ENCODE measurements around the gene ADCY10.

Gene ADCY10

DNA sequence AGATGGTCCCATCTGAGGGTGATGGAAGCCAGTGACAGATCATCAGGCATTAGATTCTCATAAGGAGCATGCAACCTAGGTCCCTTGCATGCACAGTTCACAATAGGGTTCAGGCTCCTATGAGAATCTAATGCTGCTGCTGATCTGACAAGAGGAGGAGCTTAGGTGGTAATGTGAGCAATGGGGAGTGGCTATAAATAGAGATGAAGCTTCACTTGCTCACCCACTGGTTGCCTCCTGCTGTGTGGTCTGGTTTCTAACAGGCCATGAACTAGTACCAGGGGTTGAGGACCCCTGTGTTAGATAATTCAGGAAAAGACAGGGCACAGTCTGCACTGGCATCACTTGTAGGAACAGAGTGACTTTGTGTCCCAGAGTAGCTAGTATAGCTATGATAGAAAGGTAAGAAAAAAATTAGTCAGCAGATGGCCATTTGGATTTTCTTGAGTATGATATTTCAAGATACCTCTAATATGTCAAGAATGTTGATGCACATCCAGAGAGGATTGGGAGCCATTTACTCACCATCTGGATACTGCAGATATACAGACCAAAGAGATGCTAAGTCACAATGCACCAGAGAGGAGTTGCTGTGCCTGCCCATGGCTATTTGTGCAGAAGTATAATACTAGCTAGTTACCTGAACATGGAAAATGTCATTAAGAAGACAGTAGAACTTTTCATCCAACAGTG lies 53.6 kb downstream of the ADCY10 start:
- Histone ChIP-seq H3K9me3 (ENCODE audit: control insufficient read depth, low read length) (no peaks in the 10 kb centered on the region), H3K27ac (ENCODE audit: insufficient read depth, low read depth, low read length, poor library complexity, severe bottlenecking) (no peak overlapping the region), H3K36me3 (ENCODE audit: control insufficient read depth, insufficient read depth, low read length) (no peaks in the 10 kb centered on the region), H3K4me1 (ENCODE audit: control insufficient read depth, insufficient read depth, low read length) (no peaks in the 10 kb centered on the region), H3K4me3 (ENCODE audit: insufficient read depth, low read depth, low read length) (no peak overlapping the region), H3K27me3 (ENCODE audit: control insufficient read depth, insufficient read depth, low read length, poor library complexity, severe bottlenecking) (no peaks in the 10 kb centered on the region)

DNA sequence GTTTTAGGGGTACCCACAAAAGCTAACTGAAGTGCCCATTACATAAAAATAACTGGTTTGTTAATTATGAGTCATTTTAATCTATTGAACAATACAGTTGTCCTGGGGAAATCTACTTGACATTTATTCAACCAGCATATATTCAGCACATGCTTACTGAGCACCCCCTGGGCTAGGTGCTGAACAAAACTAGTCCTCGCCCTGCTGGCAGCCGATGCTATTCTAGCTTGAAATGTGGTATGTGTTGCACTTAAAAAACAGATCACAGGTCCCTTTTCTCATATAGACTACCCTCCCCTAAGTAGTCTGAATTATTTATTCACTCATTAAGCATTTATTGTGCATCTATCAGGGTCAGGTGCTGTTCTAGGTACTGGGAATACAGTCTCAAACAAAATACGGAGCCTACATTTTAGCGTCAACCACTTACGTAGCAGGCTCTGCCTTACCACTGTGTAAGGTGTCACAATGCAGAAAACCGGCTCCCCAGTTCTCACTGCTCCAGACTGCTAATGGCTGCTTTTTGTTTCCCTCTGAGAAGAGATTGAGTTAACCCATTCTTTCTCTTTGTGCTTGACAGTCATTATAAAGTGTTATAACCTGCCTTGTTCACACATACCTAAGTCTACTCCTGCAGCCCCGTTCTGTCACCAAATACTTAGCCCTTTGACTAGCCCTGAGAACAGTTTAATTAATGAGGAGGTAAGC lies 57.1 kb downstream of the ADCY10 start:
- Histone ChIP-seq H3K36me3 (ENCODE audit: control insufficient read depth, insufficient read depth, low read length) (no peaks in the 10 kb centered on the region), H3K27ac (ENCODE audit: insufficient read depth, low read depth, low read length, poor library complexity, severe bottlenecking) (no peak overlapping the region), H3K4me3 (ENCODE audit: insufficient read depth, low read depth, low read length) (no peak overlapping the region), H3K9me3 (ENCODE audit: control insufficient read depth, low read length) (no peaks in the 10 kb centered on the region), H3K27me3 (ENCODE audit: control insufficient read depth, insufficient read depth, low read length, poor library complexity, severe bottlenecking) (no peaks in the 10 kb centered on the region), H3K4me1 (ENCODE audit: control insufficient read depth, insufficient read depth, low read length) (no peaks in the 10 kb centered on the region)
- 67 to 68% methylated on average over 6 to 7 of the region's 7 CpGs for WGBS, 2 experiments

DNA sequence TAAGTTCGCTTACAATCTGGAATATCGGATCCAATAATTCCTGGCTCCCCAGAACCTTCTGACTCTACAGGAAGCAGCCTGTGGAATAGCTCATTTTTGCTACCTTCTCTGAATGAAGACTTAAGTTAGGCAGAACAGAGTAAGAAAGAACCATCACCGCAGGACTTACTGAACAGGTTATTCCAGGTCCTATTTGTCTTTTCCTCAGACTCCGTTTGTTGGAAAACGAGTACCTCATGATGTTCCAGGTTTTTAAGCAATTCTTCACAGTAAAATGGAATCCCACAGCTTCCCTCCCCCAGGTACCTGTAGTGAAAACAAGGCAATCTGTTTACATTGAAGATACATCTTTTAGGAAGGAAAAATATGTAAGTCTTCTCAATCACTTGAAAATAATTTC lies 59.8 kb downstream of the ADCY10 start:
- no peaks in the 10 kb centered on the region for H3K4me1 ChIP-seq (ENCODE audit: control insufficient read depth, insufficient read depth, low read length)
- no peak overlapping the region for H3K27ac ChIP-seq (ENCODE audit: insufficient read depth, low read depth, low read length, poor library complexity, severe bottlenecking)
- no peak overlapping the region for H3K4me3 ChIP-seq (ENCODE audit: insufficient read depth, low read depth, low read length)
- no peaks in the 10 kb centered on the region for H3K36me3 ChIP-seq (ENCODE audit: control insufficient read depth, insufficient read depth, low read length)
- H3K9me3 ChIP-seq (ENCODE audit: control insufficient read depth, low read length), result no peaks in the 10 kb centered on the region
- H3K27me3 ChIP-seq (ENCODE audit: control insufficient read depth, insufficient read depth, low read length, poor library complexity, severe bottlenecking), result no peaks in the 10 kb centered on the region
- 91 to 94% methylated on average over 5 of the region's 5 CpGs for WGBS, 2 experiments

DNA sequence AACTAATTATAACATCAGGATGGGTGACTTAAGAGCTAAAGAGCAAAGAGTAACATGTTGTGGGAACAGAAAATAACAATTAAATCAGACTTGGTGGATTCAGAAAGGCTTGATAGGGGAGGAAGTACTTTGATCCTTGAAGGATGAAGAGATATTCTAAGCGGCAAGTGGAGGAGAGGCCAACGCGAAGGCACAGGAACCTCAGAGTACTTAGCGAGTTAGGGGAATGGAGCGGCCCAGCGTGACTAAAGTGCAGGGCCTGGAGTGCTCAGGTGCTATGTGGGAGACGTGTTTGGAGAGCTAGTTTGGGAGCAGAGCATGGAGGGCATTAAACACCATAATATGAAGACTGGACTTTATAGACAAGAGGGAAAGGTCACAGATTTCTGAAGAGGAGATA lies 64.3 kb downstream of the ADCY10 start:
- 91 to 94% methylated on average over 7 of the region's 7 CpGs for WGBS, 2 experiments

DNA sequence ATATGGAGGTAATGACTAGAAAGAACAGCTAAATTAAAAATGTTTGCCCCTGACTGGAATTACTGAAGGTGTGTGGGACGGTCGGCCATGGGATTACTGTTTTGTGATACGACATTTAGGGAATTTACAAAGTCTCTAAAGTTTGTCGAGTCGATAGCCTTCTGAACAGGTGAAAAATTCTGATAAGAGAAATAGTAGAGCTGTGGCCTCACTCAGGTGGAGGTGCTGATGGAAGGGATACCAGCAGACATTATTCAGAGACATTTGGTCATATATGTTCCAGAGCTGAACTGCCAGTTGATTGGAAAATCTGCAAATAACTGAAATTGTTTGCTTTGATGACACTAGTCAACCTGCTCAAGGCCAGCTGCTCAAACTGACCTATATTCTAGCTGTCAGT lies 71.1 kb downstream of the ADCY10 start:
- Histone ChIP-seq H3K27ac (ENCODE audit: insufficient read depth, low read depth, low read length, poor library complexity, severe bottlenecking) (no peak overlapping the region), H3K36me3 (ENCODE audit: control insufficient read depth, insufficient read depth, low read length) (no peaks in the 10 kb centered on the region), H3K27me3 (ENCODE audit: control insufficient read depth, insufficient read depth, low read length, poor library complexity, severe bottlenecking) (no peaks in the 10 kb centered on the region), H3K4me3 (ENCODE audit: insufficient read depth, low read depth, low read length) (no peak overlapping the region), H3K4me1 (ENCODE audit: control insufficient read depth, insufficient read depth, low read length) (no peaks in the 10 kb centered on the region), H3K9me3 (ENCODE audit: control insufficient read depth, low read length) (no peaks in the 10 kb centered on the region)
- 94% methylated on average over 5 of the region's 5 CpGs for WGBS, 2 experiments

More for the DNA sequence above, 64.3 kb downstream of the ADCY10 start:
- no peaks in the 10 kb centered on the region for H3K27me3 ChIP-seq (ENCODE audit: control insufficient read depth, insufficient read depth, low read length, poor library complexity, severe bottlenecking)
- H3K4me1 ChIP-seq (ENCODE audit: control insufficient read depth, insufficient read depth, low read length), result no peaks in the 10 kb centered on the region
- H3K27ac ChIP-seq (ENCODE audit: insufficient read depth, low read depth, low read length, poor library complexity, severe bottlenecking), result no peak overlapping the region
- H3K9me3 ChIP-seq (ENCODE audit: control insufficient read depth, low read length), result no peaks in the 10 kb centered on the region
- H3K36me3 ChIP-seq (ENCODE audit: control insufficient read depth, insufficient read depth, low read length), result no peaks in the 10 kb centered on the region
- no peak overlapping the region for H3K4me3 ChIP-seq (ENCODE audit: insufficient read depth, low read depth, low read length)

DNA sequence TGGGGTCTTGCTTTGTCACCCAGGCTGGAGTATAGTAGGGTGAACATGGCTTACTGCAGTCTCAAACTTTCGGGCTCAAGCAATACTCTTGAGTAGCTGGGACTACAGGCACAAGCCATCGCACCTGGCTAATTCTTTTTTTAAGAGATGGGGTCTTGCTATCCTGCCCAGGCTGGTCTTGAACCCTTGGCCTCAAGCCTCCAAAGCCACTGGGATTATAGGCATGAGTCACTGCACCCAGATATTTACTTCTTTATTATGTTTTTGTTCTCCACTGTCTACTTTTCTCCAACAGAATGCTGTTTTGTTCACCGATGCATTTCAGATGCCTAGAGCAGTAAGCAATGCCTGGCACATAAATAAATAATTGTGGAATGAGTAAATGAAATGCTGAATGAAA lies 72.4 kb downstream of the ADCY10 start:
- WGBS, 2 experiments, result 89 to 95% methylated on average over 3 of the region's 3 CpGs

DNA sequence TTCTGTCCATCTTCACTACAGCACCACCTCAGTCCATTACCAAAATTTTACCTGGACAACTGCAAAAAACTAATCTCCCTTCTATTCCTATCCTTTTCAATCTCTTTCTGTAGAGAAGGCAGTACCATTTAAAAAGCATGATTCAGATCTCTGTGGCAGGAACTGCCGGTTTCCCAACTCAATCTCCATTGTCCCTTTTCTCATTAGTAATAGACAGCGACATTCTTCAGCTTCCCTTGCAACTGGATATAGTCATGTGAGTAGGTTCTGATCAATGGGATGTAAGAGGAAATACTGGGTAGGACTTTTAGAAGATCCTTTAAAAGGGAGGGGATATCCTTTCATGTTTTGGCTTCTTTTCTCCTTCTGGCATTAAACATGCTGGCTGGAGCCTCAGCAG lies 74.9 kb downstream of the ADCY10 start:
- H3K4me3 ChIP-seq (ENCODE audit: insufficient read depth, low read depth, low read length), result no peak overlapping the region
- 92 to 100% methylated on average over 1 to 2 of the region's 2 CpGs for WGBS, 2 experiments

More for the DNA sequence above, 72.4 kb downstream of the ADCY10 start:
- Histone ChIP-seq H3K27ac (ENCODE audit: insufficient read depth, low read depth, low read length, poor library complexity, severe bottlenecking) (no peak overlapping the region), H3K4me3 (ENCODE audit: insufficient read depth, low read depth, low read length) (no peak overlapping the region), H3K4me1 (ENCODE audit: control insufficient read depth, insufficient read depth, low read length) (no peaks in the 10 kb centered on the region), H3K36me3 (ENCODE audit: control insufficient read depth, insufficient read depth, low read length) (no peaks in the 10 kb centered on the region), H3K9me3 (ENCODE audit: control insufficient read depth, low read length) (no peaks in the 10 kb centered on the region), H3K27me3 (ENCODE audit: control insufficient read depth, insufficient read depth, low read length, poor library complexity, severe bottlenecking) (no peaks in the 10 kb centered on the region)

DNA sequence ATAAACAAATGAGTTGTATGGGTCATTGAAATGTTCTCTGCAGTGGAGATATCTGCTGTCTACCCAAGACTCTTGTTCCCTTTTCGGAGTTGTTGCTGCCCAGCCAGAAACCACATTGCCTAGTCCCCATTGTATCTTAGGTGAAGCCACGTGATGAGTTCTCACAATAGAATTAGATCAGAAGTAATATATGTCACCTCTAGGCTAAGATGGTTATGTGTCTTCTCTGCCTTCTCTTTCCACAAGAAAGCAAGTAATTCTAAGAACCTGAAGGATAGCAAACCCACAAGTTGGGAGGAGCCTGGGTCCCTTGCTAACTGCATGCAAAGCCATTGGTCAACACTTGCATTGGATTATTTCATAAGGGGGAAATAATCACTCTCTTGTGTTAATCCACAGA lies 76.6 kb downstream of the ADCY10 start:
- whole genome bisulfite sequencing, 2 experiments, result 87 to 100% methylated on average over 2 of the region's 2 CpGs
- Histone ChIP-seq H3K4me3 (ENCODE audit: insufficient read depth, low read depth, low read length) (no peak overlapping the region), H3K4me1 (ENCODE audit: control insufficient read depth, insufficient read depth, low read length) (no peaks in the 10 kb centered on the region), H3K27me3 (ENCODE audit: control insufficient read depth, insufficient read depth, low read length, poor library complexity, severe bottlenecking) (no peaks in the 10 kb centered on the region), H3K36me3 (ENCODE audit: control insufficient read depth, insufficient read depth, low read length) (no peaks in the 10 kb centered on the region), H3K9me3 (ENCODE audit: control insufficient read depth, low read length) (no peaks in the 10 kb centered on the region), H3K27ac (ENCODE audit: insufficient read depth, low read depth, low read length, poor library complexity, severe bottlenecking) (no peak overlapping the region)

More for the DNA sequence above, 74.9 kb downstream of the ADCY10 start:
- H3K27me3 ChIP-seq (ENCODE audit: control insufficient read depth, insufficient read depth, low read length, poor library complexity, severe bottlenecking), result no peaks in the 10 kb centered on the region
- no peaks in the 10 kb centered on the region for H3K36me3 ChIP-seq (ENCODE audit: control insufficient read depth, insufficient read depth, low read length)
- no peaks in the 10 kb centered on the region for H3K4me1 ChIP-seq (ENCODE audit: control insufficient read depth, insufficient read depth, low read length)
- no peaks in the 10 kb centered on the region for H3K9me3 ChIP-seq (ENCODE audit: control insufficient read depth, low read length)
- no peak overlapping the region for H3K27ac ChIP-seq (ENCODE audit: insufficient read depth, low read depth, low read length, poor library complexity, severe bottlenecking)

DNA sequence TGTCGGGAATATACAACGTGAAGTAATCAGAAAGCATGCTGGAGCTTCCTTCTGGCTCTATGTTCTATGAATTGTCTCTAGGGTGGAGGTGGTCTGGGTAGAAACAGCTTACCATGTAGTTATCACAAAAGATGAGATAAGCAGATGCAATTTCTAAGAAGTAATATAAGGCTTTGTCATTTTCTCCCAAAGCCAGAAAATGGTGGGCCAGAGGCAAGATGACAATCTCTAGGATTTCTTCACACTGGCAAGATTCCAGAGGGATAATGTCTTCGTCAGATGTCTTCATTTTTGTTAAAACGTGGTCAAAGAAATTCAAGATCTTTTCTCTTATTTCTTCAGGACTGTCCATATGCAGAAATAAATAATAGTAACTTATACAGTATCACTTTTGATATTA lies 77.7 kb downstream of the ADCY10 start:
- Histone ChIP-seq H3K27me3 (ENCODE audit: control insufficient read depth, insufficient read depth, low read length, poor library complexity, severe bottlenecking) (no peaks in the 10 kb centered on the region), H3K4me3 (ENCODE audit: insufficient read depth, low read depth, low read length) (no peak overlapping the region), H3K36me3 (ENCODE audit: control insufficient read depth, insufficient read depth, low read length) (no peaks in the 10 kb centered on the region), H3K27ac (ENCODE audit: insufficient read depth, low read depth, low read length, poor library complexity, severe bottlenecking) (no peak overlapping the region), H3K9me3 (ENCODE audit: control insufficient read depth, low read length) (no peaks in the 10 kb centered on the region), H3K4me1 (ENCODE audit: control insufficient read depth, insufficient read depth, low read length) (no peaks in the 10 kb centered on the region)
- WGBS, 2 experiments, result 94 to 95% methylated on average over 4 of the region's 4 CpGs

DNA sequence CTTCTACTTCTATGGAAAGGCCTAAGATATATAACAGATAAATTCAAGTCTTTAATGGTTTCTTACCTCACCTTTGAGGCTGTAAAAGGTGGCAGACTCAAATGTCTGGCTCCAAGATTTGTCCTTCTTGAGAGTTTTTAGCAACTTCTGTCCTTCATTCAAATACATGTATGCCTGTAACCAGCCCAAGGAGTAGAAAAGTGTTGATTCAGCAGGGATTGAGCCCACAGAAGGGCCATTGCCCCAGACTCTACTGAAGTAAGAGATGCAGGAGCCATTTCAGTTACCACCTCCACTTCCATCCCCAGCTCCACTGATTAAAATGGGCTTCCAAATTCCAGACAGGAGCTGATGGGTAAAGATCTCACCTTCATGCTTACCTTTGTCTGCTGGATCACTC lies 80.0 kb downstream of the ADCY10 start:
- no peaks in the 10 kb centered on the region for H3K9me3 ChIP-seq (ENCODE audit: control insufficient read depth, low read length)
- H3K4me1 ChIP-seq (ENCODE audit: control insufficient read depth, insufficient read depth, low read length), result no peaks in the 10 kb centered on the region
- no peaks in the 10 kb centered on the region for H3K36me3 ChIP-seq (ENCODE audit: control insufficient read depth, insufficient read depth, low read length)
- no peak overlapping the region for H3K27ac ChIP-seq (ENCODE audit: insufficient read depth, low read depth, low read length, poor library complexity, severe bottlenecking)
- H3K27me3 ChIP-seq (ENCODE audit: control insufficient read depth, insufficient read depth, low read length, poor library complexity, severe bottlenecking), result no peaks in the 10 kb centered on the region
- no peak overlapping the region for H3K4me3 ChIP-seq (ENCODE audit: insufficient read depth, low read depth, low read length)
